Astrocyte of the spinal cord (primary cell): ENCODE measurements around the gene PDIA4.
"Not testable (repeated sequence)": the region's sequence is repeated elsewhere in the genome, so short reads cannot be mapped to it uniquely, and the experiment has no call there.

Experiments
- DNase-seq: peaks from one replicate; pipeline ENCODE4 v3.0.0; 2011; ENCODE audit warnings: low read depth, low spot score
- H3K4me3 ChIP-seq: 2 replicates; pipeline ENCODE4 v1.5.1; 2011; ENCODE audit warnings: low read depth, mild to moderate bottlenecking, low read length, moderate library complexity
- in situ Hi-C: cut with HindIII; loops from 2 replicates; pipeline ENCODE4 v1.10.0; 2017; ENCODE audit warnings: low sequenced_read_pairs
- TF ChIP-seq, protein P1 (sequence below): IDR thresholded peaks from 2 replicates; pipeline ENCODE4 v1.5.1; 2012; ENCODE audit warnings: low read depth, mild to moderate bottlenecking, low read length, inconsistent platforms

Gene PDIA4

DNA sequence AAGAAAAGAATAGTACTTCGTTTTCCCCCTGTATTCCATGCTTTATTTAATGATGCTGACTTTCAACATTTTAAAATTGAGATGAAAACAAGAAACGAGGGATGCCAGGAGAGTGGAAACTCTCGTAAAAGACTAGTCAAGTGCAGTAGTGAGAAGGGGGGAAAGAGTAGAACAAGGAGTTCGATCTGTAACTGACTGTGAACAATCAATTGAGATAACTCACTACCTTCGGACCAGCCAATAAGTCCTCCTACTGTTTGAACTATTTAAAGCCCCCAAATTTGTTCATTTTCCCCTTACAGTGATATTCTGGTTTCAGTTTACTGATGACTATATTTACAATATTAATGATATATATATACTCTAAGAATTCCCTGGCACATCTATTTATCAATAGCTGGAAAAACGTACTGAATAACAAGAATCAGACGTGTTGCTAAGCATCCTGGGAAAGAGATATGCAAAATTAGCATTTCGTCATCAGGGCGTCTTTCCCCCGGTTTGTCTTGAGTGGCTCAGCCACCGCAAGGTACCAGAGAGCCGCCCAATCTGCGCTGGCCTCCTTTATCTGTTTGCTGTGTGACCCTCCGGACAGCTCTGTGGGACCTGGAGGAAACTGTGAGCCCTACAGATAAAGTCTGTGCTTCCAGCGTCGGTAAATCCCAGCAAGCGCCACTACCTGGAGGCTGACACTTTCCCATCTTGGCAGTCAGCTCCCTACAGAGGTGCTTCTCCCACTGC is 41.1 kb downstream of the PDIA4 start:
- TF ChIP-seq, protein P1, sequence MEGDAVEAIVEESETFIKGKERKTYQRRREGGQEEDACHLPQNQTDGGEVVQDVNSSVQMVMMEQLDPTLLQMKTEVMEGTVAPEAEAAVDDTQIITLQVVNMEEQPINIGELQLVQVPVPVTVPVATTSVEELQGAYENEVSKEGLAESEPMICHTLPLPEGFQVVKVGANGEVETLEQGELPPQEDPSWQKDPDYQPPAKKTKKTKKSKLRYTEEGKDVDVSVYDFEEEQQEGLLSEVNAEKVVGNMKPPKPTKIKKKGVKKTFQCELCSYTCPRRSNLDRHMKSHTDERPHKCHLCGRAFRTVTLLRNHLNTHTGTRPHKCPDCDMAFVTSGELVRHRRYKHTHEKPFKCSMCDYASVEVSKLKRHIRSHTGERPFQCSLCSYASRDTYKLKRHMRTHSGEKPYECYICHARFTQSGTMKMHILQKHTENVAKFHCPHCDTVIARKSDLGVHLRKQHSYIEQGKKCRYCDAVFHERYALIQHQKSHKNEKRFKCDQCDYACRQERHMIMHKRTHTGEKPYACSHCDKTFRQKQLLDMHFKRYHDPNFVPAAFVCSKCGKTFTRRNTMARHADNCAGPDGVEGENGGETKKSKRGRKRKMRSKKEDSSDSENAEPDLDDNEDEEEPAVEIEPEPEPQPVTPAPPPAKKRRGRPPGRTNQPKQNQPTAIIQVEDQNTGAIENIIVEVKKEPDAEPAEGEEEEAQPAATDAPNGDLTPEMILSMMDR, result no peak
- DNase-seq, result peak; percentile 92
- peak overlapping the region; percentile 89 for H3K4me3 ChIP-seq
- in situ Hi-C loops, result no loop called here

DNA sequence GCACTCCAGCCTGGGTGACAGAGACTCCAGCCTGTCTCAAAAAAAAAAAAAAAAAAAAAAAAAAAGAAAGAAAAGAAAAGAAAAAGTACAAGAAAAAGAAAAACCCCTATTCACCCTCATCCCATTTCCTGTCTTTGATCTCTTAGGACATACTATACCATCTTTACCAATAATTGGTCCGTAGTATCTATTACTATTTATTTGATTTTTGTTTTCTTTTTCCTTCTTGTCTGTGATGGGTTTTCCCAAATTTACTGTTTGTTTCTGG is 41.6 kb downstream of the PDIA4 start:
- no peak overlapping the region for H3K4me3 ChIP-seq
- in situ Hi-C loops, result no loop called here

DNA sequence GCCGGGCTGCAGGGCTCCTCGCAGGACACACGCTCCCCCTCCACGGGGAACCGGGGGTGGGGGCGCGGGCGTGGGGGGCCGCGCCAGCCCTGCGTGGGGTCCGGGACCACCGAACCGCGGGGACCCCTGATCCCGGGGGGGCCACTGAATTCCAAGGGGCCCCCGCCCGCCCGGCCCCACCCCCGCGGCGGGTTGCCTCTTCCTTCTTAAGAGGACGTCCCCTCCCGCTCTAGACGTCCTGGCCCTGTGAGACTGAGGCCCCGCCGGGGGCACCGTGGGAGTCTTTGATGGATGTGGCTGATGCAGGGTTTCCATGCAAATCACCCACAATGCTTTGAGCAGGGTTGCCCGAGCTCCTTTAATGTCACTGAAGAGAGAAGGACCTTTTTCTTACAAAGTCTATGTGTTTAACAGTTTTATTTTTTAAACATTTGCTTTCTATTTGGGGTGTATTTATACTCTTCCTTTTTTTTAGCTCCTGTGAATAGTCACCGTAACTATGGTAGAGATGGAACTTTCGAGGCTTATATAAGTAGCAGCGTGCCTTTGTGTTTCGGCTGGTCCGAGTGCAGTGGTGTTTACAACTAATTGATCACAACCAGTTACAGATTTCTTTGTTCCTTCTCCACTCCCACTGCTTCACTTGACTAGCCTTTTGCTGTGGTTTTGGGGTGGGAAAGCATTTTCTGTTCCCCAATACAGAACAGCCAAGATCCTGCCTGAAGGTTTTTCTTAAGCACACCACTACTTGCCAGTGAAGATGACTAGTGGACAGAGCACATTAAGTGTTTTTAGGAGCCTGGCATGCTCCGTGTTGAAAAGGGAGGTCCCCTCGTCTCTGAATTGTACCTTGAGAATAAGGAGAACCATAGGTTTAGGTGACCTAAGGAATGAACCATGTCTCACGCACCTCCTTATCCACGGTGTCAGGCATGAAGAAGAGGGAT is 44.8 kb downstream of the PDIA4 start:
- in situ Hi-C loops, result no loop called here
- DNase-seq, result peak; percentile 88
- TF ChIP-seq, protein P1, result no peak
- peak overlapping the region; percentile 53 for H3K4me3 ChIP-seq

More for the DNA sequence above, 41.6 kb downstream of the PDIA4 start:
- TF ChIP-seq, protein P1, result no peak
- no peak for DNase-seq

DNA sequence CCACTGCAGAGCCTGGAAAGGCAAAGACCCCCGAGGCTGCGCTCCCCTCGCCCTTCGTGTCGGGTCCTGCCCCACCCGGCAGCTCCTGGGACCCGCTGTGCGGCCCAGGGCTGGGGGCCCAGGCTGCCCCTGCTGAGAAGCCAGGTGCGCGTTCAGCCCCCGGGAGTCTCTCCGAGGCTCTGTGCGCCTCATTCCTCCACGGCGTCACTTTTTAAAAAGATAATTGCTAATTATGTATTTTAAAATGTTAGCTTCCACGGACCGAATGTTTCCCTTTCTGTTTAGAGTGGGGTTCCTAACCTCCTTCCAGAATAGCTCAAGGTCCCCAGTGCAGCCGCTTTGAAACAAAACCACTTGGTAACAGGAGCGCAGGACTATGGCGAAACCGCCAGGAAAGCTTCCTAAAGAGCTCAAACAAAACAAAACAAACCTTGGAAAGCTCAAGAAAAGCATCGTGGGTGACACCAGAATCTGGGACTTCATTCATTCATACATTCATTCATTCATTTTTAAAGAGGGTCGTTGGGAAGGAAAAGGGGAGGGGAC is 45.6 kb downstream of the PDIA4 start:
- peak overlapping the region; percentile 53 for H3K4me3 ChIP-seq
- DNase-seq, result peak; percentile 47

DNA sequence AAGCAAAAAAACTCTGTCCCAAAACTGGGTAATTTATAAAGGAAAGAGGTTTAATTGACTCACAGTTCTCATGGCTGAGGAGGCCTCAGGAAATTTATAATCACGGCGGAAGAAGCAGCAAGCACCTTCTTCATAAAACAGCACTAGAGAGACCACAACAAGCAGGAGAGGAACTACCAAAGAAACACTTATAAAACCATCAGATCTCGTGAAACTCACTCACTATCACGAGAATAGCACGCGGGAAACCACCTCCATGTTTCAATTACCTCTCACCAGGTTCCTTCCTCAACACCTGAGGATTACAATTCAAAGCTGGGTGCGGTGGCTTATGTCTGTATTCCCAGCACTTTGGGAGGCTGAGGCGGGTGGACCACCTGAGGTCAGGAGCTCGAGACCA is 48.5 kb downstream of the PDIA4 start:
- in situ Hi-C loops, result no loop called here
- H3K4me3 ChIP-seq, result no peak overlapping the region
- TF ChIP-seq, protein P1, result no peak
- no peak for DNase-seq

More for the DNA sequence above, 45.6 kb downstream of the PDIA4 start:
- in situ Hi-C loops, result no loop called here
- TF ChIP-seq, protein P1, result no peak

DNA sequence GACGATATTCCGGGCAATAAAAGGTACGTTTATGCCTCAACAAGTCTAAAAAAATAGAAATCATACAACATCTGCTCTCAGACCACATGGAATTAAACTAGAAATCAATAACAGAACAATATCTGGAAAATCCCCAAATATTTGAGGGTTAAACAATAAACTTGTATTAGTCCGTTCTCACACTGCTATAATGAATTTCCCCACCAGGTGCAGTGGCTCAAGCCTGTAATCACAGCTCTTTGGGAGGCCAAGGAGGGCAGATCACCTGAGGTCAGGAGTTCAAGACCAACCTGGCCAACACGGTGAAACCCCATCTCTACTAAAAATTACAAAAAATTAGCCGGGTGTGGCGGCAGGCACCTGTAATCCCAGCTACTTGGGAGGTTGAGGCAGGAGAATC is 49.2 kb downstream of the PDIA4 start:
- in situ Hi-C loops, H3K4me3 ChIP-seq, DNase-seq: not testable (repeated sequence)

DNA sequence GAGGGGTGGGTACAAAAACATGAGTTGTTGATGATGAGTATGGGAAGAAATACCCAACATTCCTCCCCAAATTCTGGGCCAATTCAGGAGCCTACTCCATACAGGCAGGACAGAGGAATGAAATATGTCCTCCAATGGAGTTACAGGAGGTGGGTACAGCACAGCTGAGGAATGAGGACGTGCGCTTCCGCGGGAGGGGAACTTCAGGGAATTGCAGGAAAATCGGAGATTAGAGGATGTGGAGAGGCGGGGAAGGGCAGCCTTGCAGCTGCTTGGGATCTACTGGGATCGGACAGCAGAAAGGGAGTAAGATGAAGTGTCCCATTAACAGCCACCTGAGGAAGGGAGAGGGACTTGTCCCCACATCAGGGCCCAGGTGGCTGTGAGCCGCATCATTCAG is 50.2 kb downstream of the PDIA4 start:
- DNase-seq, result no peak
- TF ChIP-seq, protein P1, result no peak
- H3K4me3 ChIP-seq, result no peak overlapping the region
- in situ Hi-C loops, result no loop called here
